ENCODE data around the gene IL17RB. TPM values are rescaled to one million over a fixed set of nuclear protein-coding genes. Genes with fewer than 3 reads are reported as not detected.

IL17RB gene
- total RNA-seq, 6 experiments from 2014 or later = not detected

DNA sequence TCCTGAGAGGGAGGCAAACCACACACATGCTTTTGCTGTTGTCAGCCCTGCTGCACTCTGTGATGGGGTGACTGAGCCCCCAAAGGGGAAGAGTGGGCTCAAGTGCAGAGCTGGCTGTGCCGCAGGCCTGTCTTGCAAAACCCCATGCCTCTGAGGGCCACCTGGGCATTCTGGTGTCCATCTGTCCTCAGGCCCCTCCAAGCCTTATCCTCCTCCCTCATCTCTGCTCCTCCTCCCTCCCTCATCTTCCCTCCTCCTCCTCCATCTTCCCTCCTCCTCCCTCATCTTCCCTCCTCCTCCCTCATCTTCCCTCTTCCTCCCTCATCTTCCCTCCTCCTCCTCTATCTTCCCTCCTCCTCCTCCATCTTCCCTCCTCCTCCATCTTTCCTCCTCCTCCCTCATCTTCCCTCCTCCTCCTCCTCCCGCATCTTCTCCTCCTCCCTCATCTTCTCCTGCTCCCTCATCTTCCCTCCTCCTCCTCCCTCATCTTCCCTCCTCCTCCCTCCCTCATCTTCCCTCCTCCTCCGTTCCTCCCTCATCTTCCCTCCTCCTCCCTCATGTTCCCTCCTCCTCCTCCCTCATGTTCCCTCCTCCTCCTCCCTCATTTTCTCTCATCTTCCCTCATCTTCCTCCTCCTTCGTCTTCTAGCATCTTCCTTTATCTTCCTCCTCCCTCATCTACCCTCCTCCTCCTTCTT is 40.8 kb upstream of the IL17RB start:
- TF ChIP-seq, protein P1, sequence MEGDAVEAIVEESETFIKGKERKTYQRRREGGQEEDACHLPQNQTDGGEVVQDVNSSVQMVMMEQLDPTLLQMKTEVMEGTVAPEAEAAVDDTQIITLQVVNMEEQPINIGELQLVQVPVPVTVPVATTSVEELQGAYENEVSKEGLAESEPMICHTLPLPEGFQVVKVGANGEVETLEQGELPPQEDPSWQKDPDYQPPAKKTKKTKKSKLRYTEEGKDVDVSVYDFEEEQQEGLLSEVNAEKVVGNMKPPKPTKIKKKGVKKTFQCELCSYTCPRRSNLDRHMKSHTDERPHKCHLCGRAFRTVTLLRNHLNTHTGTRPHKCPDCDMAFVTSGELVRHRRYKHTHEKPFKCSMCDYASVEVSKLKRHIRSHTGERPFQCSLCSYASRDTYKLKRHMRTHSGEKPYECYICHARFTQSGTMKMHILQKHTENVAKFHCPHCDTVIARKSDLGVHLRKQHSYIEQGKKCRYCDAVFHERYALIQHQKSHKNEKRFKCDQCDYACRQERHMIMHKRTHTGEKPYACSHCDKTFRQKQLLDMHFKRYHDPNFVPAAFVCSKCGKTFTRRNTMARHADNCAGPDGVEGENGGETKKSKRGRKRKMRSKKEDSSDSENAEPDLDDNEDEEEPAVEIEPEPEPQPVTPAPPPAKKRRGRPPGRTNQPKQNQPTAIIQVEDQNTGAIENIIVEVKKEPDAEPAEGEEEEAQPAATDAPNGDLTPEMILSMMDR (IDR thresholded peaks at IDR 0.05) = no peak
- DNase-seq = no peak
- Mint-ChIP-seq H3K4me3 (peak overlapping the region; percentile 59), H3K27ac (peak overlapping the region; percentile 97), H3K9me3 (no peaks in the 10 kb centered on the region), H3K4me1 (ENCODE audit: low read depth) (peaks cover 35% of the 10 kb centered on the region), H3K27me3 (ENCODE audit: insufficient read depth) (peaks cover 3% of the 10 kb centered on the region; the same call in 1 of the 2 replicates), H3K36me3 (ENCODE audit: low read depth) (no peaks in the 10 kb centered on the region)

DNA sequence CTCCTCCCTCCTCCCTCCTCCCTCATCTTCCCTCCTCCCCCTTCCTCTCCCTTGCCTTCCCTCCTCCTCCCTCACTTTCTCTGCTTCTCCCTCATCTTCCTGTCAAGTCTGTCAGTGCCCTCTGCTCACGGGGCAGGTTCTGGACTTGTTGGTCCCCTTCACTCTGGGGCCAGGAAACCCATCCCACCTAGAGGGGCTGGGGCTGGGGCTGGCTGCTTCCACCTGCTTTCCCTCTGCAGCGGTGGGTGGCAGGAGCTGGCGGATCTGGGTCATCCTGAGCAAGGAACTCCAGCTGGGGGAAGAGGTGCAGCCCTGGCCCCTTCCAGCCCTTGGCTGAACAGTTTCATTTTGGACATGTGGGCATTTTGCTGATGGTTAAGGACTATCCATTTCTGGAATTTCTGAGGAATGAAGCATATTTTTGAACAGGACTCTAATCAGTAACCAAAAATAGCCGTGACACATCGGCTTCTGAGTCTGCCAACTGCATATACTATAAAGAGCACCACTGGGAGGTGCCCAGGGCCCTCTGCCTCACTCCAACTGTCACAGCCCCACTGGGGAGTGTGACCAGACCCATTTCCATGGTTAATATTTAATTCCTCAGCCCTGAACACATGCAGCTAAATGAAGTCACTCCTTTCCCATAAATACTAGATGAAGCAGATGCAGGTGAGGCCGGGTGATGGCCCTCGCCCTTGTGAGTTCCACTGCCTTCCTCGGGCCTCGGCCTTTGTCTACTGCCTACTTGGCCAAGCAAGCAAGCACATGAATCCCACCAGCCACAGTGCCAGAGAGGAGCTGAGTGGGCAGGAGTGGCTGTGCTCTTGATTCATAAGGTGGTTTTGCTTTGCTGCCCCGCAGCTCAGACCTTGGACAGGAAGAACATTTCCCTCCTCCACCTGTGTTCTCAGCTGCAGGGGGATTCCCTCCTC is 39.9 kb upstream of the IL17RB start:
- no peaks in the 10 kb centered on the region for H3K36me3 Mint-ChIP-seq (ENCODE audit: low read depth)
- H3K4me3 Mint-ChIP-seq = peak overlapping the region; percentile 77
- H3K27ac Mint-ChIP-seq = peak overlapping the region; percentile 97
- H3K27me3 Mint-ChIP-seq (ENCODE audit: insufficient read depth) = peaks cover 3% of the 10 kb centered on the region; the same call in 1 of the 2 replicates
- TF ChIP-seq, protein P1 (IDR thresholded peaks at IDR 0.05) = peak; percentile 40
- H3K4me1 Mint-ChIP-seq (ENCODE audit: low read depth) = peaks cover 35% of the 10 kb centered on the region
- no peaks in the 10 kb centered on the region for H3K9me3 Mint-ChIP-seq
- peak; percentile 93 for DNase-seq

DNA sequence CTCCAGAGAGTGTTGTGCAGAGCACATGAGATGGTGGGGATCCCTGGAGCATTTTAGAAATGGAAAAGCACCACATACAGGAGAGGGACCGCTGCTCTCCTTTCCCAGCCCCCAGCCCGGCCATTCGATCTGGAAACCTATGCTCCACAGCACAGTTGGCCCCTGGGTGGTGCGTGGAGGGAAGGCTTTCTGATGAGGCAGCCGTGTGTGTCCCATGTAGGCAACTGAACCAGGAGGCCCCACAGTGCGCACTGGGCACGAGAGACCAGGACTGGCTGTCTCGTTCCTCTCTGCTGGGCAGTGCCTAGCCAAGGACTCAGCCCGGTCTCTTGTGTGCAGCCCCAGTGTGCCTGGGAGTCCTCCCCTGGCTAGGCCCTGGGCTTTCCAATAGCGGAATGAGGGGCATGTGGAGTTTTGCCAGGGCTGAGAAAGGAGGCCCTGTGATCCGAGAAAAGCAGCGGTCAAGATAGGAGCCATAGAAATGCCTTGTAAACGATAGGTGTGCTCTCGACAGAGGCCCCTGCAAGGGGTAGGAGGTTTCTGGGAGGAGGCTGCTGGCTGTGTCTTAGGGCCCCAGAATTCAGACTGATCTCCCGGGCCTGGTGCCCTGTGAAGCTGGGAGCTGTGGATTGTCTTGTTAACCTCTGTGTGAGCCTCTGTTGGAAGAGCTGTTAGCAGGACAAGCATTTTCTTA is 39.1 kb upstream of the IL17RB start:
- Mint-ChIP-seq H3K27me3 (ENCODE audit: insufficient read depth) (peaks cover 3% of the 10 kb centered on the region; the same call in 1 of the 2 replicates), H3K4me1 (ENCODE audit: low read depth) (peaks cover 35% of the 10 kb centered on the region), H3K36me3 (ENCODE audit: low read depth) (no peaks in the 10 kb centered on the region), H3K27ac (peak overlapping the region; percentile 97), H3K9me3 (no peaks in the 10 kb centered on the region), H3K4me3 (no peak overlapping the region)
- TF ChIP-seq, protein P1 (IDR thresholded peaks at IDR 0.05) = no peak
- DNase-seq = no peak

DNA sequence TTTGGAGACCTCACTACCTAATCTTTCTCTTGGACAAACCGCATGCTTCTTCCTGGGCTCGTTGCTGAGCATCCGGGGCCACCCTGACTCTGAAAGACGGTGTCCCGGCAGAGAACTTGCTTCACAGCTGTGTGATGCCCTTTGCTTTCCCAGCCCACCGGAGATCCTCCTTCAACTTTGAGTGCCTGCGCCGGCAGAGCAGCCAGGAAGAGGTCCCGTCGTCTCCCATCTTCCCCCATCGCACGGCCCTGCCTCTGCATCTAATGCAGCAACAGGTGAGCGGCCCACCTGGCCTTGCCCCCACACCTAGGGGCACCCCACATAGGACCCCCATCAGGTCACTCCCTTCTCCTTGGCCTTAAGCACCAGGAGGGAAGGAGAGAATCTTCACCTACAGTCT is 37.9 kb upstream of the IL17RB start:
- no peaks in the 10 kb centered on the region for H3K9me3 Mint-ChIP-seq
- H3K36me3 Mint-ChIP-seq (ENCODE audit: low read depth) = no peaks in the 10 kb centered on the region
- peaks cover 35% of the 10 kb centered on the region for H3K4me1 Mint-ChIP-seq (ENCODE audit: low read depth)
- no peak for DNase-seq
- no peak overlapping the region for H3K27ac Mint-ChIP-seq
- H3K27me3 Mint-ChIP-seq (ENCODE audit: insufficient read depth) = peaks cover 3% of the 10 kb centered on the region; the same call in 1 of the 2 replicates
- no peak overlapping the region for H3K4me3 Mint-ChIP-seq
- TF ChIP-seq, protein P1 (IDR thresholded peaks at IDR 0.05) = no peak

DNA sequence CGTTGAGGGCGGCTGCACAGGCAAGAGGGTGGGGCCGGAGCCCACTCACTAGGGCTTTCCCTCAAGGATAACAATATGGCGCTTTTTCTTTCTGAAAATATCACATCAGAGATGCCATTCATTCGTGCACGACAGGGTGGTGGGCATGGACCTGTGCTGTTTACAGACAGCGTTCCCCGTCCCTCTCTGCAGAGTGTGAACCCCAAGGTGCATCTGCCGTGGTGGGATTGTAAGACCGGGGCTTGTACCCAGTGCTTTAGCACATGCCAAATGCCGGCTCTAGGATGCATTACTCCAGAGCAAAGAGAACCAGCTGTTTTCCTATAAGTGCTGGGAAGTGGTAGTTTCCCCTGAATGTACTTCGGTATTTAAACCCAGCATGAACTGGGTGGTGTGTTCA is 37.1 kb upstream of the IL17RB start:
- peaks cover 6% of the 10 kb centered on the region for H3K27me3 Mint-ChIP-seq (ENCODE audit: insufficient read depth)
- no peaks in the 10 kb centered on the region for H3K9me3 Mint-ChIP-seq
- peaks cover 28% of the 10 kb centered on the region for H3K4me1 Mint-ChIP-seq (ENCODE audit: low read depth)
- no peak overlapping the region for H3K4me3 Mint-ChIP-seq
- DNase-seq = no peak
- no peak overlapping the region for H3K27ac Mint-ChIP-seq
- H3K36me3 Mint-ChIP-seq (ENCODE audit: low read depth) = no peaks in the 10 kb centered on the region
- TF ChIP-seq, protein P1 (IDR thresholded peaks at IDR 0.05) = no peak

Data from HFFc6 (cell line).